HG03558 (cell line): ENCODE results near the gene CHCT1.

Experiments
- ATAC-seq: cut with Tn5 transposase; IDR thresholded peaks from one replicate; pipeline ENCODE4 v1.9.1; 2021; ENCODE audit warnings: moderate number of reproducible peaks; ENCODE audit not compliant: unreplicated experiment; ENCODE audit errors: extremely low read depth

Gene CHCT1

GRCh38 chr17:60436676-60437075 is 14.4 kb downstream of the CHCT1 start:
- ATAC-seq: no peak

- no peak for ATAC-seq
Measured at GRCh38 chr17:60439501-60439900, 17.2 kb downstream of the CHCT1 start.

GRCh38 chr17:60442271-60443173 is 20.2 kb downstream of the CHCT1 start:
- ATAC-seq: no peak

GRCh38 chr17:60443713-60444112 is 21.4 kb downstream of the CHCT1 start:
- no peak for ATAC-seq

- ATAC-seq: no peak
Measured at GRCh38 chr17:60445144-60445543, 22.9 kb downstream of the CHCT1 start.

- ATAC-seq: no peak
Measured at GRCh38 chr17:60447375-60447774, 25.1 kb downstream of the CHCT1 start.

- ATAC-seq: no peak
Measured at GRCh38 chr17:60451071-60451470, 28.8 kb downstream of the CHCT1 start.

GRCh38 chr17:60451965-60452364 is 29.7 kb downstream of the CHCT1 start:
- no peak for ATAC-seq

GRCh38 chr17:60455378-60455777 is 33.1 kb downstream of the CHCT1 start:
- no peak for ATAC-seq

- no peak for ATAC-seq
Measured at GRCh38 chr17:60457148-60457547, 34.9 kb downstream of the CHCT1 start.

GRCh38 chr17:60461584-60461983 is 39.3 kb downstream of the CHCT1 start:
- no peak for ATAC-seq

GRCh38 chr17:60463157-60463835 is 41.0 kb downstream of the CHCT1 start:
- ATAC-seq: no peak

- ATAC-seq: no peak
Measured at GRCh38 chr17:60464343-60464742, 42.1 kb downstream of the CHCT1 start.

GRCh38 chr17:60468371-60468770 is 46.1 kb downstream of the CHCT1 start:
- ATAC-seq: no peak

GRCh38 chr17:60471451-60471850 is 49.2 kb downstream of the CHCT1 start:
- no peak for ATAC-seq

GRCh38 chr17:60472449-60472848 is 50.2 kb downstream of the CHCT1 start:
- ATAC-seq: no peak

- ATAC-seq: no peak
Measured at GRCh38 chr17:60473788-60474187, 51.5 kb downstream of the CHCT1 start.
